Caco-2 (cell line): ENCODE measurements around the gene KCNK3. TPM values are rescaled to one million over a fixed set of nuclear protein-coding genes. Genes with fewer than 3 reads are reported as not detected.

ENCODE experiments used
- BruUV-seq: library from RNA; stranded (reverse); fragments of 400-500 nt; replicated peaks from 2 replicates; lab custom pipeline; 2021; lab: Mats Ljungman, UMichigan
- CTCF ChIA-PET: fragments of 300-600 bp; sonication (Branson Sonifier 250); formaldehyde crosslinking; loops from one replicate; lab custom pipeline; 2022; ENCODE audit warnings: antibody characterized with exemption; lab: Charles Lee
- POLR2A ChIA-PET: fragments of 300-600 bp; sonication (Branson Sonifier 250); formaldehyde crosslinking; loops from one replicate; lab custom pipeline; 2022; ENCODE audit warnings: antibody characterized with exemption; lab: Charles Lee
- DNase-seq, 2 experiments: peaks; one replicate each; pipeline versions ENCODE4 v3.0.0 to v3.0.0-alpha.2; 2020 to 2022
- H3K27me3 ChIP-seq: replicated peaks from 2 replicates; pipeline ENCODE4 v1.6.0; 2011; ENCODE audit warnings: low read length; ENCODE audit not compliant: control insufficient read depth, insufficient read depth
- H3K36me3 ChIP-seq: 2 replicates; pipeline ENCODE4 v1.5.1; 2011; ENCODE audit warnings: low read length; ENCODE audit not compliant: control insufficient read depth, insufficient read depth
- H3K4me1 ChIP-seq: fragments of 250-450 bp; sonication (Bioruptor Pico); 2 replicates; pipeline ENCODE4 v1.5.1; 2020; ENCODE audit warnings: mild to moderate bottlenecking
- H3K4me3 ChIP-seq: 2 replicates; pipeline ENCODE4 v1.5.1; 2011; ENCODE audit warnings: low read depth, mild to moderate bottlenecking, control low read depth, low read length
- H3K9me3 ChIP-seq: fragments of 250-450 bp; sonication (Bioruptor Pico); 2 replicates; pipeline ENCODE4 v1.5.1; 2020; ENCODE audit warnings: mild to moderate bottlenecking, moderate library complexity
- H3K27ac Mint-ChIP-seq: one replicate; pipeline ENCODE4 v1.8.0; 2022; ENCODE audit warnings: mixed read lengths; ENCODE audit not compliant: unreplicated experiment
- H3K27me3 Mint-ChIP-seq: one replicate; pipeline ENCODE4 v1.8.0; 2022; ENCODE audit warnings: mixed read lengths; ENCODE audit not compliant: insufficient read depth, unreplicated experiment
- H3K36me3 Mint-ChIP-seq: one replicate; pipeline ENCODE4 v1.8.0; 2022; ENCODE audit warnings: mild to moderate bottlenecking, mixed read lengths; ENCODE audit not compliant: insufficient read depth, unreplicated experiment
- H3K4me1 Mint-ChIP-seq: one replicate; pipeline ENCODE4 v1.8.0; 2022; ENCODE audit warnings: low read depth, mixed read lengths; ENCODE audit not compliant: unreplicated experiment
- H3K4me3 Mint-ChIP-seq: one replicate; pipeline ENCODE4 v1.8.0; 2022; ENCODE audit warnings: mild to moderate bottlenecking, moderate library complexity, mixed read lengths; ENCODE audit not compliant: unreplicated experiment
- H3K9me3 Mint-ChIP-seq: one replicate; pipeline ENCODE4 v1.8.0; 2022; ENCODE audit warnings: mixed read lengths; ENCODE audit not compliant: unreplicated experiment
- intact Hi-C: fragments of 100-400 bp; cut with micrococcal nuclease; formaldehyde crosslinking; loops from one replicate; pipeline ENCODE4 v1.10.0; 2022; ENCODE audit not compliant: unreplicated experiment
- total RNA-seq: library from RNA; stranded (reverse); gene quantifications from 2 replicates; pipeline ENCODE4 v1.2.3, GENCODE V29; 2022
- TF ChIP-seq, protein P1 (sequence below), 2 experiments: fragments of 200-600 bp in 1 of 2; IDR thresholded peaks; 1 replicate in 1 of 2; 2 replicates in 1 of 2; pipeline versions ENCODE4 v1.5.1 to v1.8.0; 2011 to 2022; ENCODE audit warnings: antibody characterized with exemption in 1 of 2, control low read depth in 1 of 2, inconsistent platforms in 1 of 2, low read depth in 1 of 2, low read length in 1 of 2, mild to moderate bottlenecking in 1 of 2, moderate library complexity in 1 of 2; ENCODE audit not compliant: insufficient read depth in 1 of 2, severe bottlenecking in 1 of 2, unreplicated experiment in 1 of 2

The KCNK3 gene
- total RNA-seq, 1 experiment from 2014 or later: 0.36 TPM

DNA sequence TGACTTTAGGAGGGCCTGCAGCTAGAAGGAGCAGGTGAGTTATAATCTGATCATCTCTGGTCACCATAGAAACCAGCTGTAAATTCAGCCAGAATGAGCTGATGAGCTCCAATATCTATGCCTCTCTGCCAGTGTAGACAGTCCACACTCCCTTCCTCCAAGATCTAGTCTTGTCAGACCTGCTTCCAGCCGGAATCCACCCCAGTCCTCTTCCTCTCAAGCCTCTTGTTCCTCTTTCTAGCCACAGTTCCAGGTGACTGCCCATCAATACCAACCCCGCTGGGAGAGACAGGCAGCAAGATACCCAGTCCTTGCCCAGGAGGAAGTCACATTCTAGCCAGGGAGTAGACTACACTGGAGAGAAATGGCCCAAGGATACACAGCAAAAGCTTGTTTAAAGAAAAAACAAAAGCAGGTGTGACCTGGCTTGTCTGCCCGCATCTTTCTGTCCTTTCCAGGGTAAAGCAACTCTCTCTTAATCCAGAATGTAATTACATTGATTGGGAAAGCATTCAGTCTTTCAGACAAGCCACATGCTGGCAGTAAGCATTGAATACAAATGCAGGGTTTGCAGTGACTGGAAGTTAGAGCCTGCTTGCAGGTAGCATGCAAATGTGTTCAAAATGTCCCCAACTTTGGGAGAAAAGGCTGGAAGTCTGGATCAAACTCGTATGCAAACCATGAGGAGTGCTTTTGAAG, 62.6 kb downstream of the KCNK3 start:
- Mint-ChIP-seq H3K4me3 (no peak overlapping the region), H3K9me3 (peaks cover 9% of the 10 kb centered on the region), H3K27me3 (no peaks in the 10 kb centered on the region), H3K27ac (peak overlapping the region; percentile 37), H3K36me3 (peaks cover 19% of the 10 kb centered on the region), H3K4me1 (peaks cover 27% of the 10 kb centered on the region)
- DNase-seq: no peak
- Histone ChIP-seq H3K27me3 (no peaks in the 10 kb centered on the region), H3K4me1 (peaks cover 58% of the 10 kb centered on the region), H3K9me3 (peaks cover 11% of the 10 kb centered on the region), H3K4me3 (no peak overlapping the region), H3K36me3 (no peaks in the 10 kb centered on the region)
- POLR2A ChIA-PET: no interaction called here
- BruUV-seq: no TSS peak
- intact Hi-C loops: no loop called here
- TF ChIP-seq, protein P1, sequence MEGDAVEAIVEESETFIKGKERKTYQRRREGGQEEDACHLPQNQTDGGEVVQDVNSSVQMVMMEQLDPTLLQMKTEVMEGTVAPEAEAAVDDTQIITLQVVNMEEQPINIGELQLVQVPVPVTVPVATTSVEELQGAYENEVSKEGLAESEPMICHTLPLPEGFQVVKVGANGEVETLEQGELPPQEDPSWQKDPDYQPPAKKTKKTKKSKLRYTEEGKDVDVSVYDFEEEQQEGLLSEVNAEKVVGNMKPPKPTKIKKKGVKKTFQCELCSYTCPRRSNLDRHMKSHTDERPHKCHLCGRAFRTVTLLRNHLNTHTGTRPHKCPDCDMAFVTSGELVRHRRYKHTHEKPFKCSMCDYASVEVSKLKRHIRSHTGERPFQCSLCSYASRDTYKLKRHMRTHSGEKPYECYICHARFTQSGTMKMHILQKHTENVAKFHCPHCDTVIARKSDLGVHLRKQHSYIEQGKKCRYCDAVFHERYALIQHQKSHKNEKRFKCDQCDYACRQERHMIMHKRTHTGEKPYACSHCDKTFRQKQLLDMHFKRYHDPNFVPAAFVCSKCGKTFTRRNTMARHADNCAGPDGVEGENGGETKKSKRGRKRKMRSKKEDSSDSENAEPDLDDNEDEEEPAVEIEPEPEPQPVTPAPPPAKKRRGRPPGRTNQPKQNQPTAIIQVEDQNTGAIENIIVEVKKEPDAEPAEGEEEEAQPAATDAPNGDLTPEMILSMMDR (IDR thresholded peaks at IDR 0.05; ENCODE audit: insufficient read depth in 1 of 2, low read depth in 1 of 2, low read length in 1 of 2, severe bottlenecking in 1 of 2, unreplicated experiment in 1 of 2): no peak
- CTCF ChIA-PET: no interaction called here

DNA sequence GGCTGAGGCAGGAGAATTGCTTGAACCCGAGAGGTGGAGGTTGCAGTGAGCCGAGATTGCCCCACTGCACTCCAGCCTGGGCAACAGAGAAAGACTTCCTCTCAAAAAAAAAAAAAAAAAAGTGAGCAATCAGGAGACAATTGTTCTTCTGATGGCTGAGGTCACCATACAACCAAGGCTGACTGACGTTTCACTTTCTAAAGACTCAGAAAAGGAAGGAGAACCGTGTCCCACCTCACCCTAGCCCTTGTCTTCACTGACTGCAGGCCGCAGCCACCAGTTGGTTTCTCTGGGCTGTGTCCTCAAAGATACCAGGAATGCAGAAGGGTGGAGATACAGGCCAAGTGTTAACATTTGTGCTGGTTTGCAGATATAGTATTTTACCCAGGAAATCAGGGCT, 63.8 kb downstream of the KCNK3 start:
- H3K4me1 Mint-ChIP-seq: peaks cover 15% of the 10 kb centered on the region
- POLR2A ChIA-PET: no interaction called here

DNA sequence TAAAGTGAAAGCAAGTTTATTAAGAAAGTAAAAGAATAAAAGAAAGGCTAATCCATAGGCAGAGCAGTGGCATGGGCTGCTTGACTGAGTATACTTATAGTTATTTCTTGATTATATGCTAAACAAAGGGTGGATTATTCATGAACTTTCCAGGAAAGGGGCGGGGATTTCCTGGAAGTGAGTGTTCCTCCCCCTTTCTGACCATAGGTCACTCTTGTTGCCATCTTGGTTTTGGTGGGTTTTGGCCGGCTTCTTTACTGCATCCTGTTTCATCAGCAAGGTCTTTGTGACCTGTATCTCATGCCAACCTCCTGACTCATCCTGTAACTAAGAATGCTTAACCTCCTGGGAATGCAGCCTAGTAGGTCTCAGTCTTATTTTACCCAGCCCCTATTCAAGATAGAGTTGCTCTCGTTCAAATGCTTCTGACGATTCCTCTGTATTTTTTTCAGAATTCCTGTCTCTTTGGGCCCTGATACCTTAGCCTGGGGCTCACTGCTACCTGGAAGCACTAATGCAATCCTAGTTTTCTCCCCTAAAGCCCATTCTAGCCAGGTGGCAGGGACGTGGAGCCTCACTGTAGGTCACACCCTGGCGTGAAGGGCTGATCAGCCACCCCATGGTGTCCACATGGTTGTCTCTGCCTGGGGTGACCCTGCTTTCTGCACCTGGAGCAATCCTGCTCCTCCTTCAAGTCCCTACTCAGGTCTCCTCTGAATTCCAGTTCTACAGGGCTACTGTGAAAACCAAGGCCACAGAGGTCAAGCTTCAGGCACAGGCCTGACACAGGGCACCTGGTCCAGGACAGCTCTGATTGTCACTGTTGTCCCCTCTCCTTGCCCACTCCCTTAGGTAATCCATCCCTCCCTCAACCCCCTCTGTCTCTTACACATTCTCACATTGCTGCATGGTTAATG, 65.6 kb downstream of the KCNK3 start:
- peak; percentile 89 to 94 for DNase-seq
- ChIA-PET CTCF (no interaction called here), POLR2A (no interaction called here)
- H3K4me3 Mint-ChIP-seq: peak overlapping the region; percentile 63
- Histone ChIP-seq H3K36me3 (no peaks in the 10 kb centered on the region), H3K9me3 (no peaks in the 10 kb centered on the region), H3K4me3 (no peak overlapping the region), H3K27me3 (no peaks in the 10 kb centered on the region), H3K4me1 (peaks cover 62% of the 10 kb centered on the region)
- BruUV-seq: TSS peak; percentile 93
- TF ChIP-seq, protein P1 (IDR thresholded peaks at IDR 0.05; ENCODE audit: insufficient read depth in 1 of 2, low read depth in 1 of 2, low read length in 1 of 2, severe bottlenecking in 1 of 2, unreplicated experiment in 1 of 2): no peak
- H3K27ac Mint-ChIP-seq: peak overlapping the region; percentile 100
- H3K9me3 Mint-ChIP-seq: no peaks in the 10 kb centered on the region
- H3K27me3 Mint-ChIP-seq: no peaks in the 10 kb centered on the region
- peaks cover 19% of the 10 kb centered on the region for H3K36me3 Mint-ChIP-seq
- peaks cover 17% of the 10 kb centered on the region for H3K4me1 Mint-ChIP-seq
- intact Hi-C loops: loop anchor here (1.0 kb wide), 2 partner anchors 8 to 27 kb away; no protein-coding TSS in a partner anchor

More for the DNA sequence above, 63.8 kb downstream of the KCNK3 start:
- Mint-ChIP-seq H3K9me3 (peaks cover 4% of the 10 kb centered on the region), H3K36me3 (peaks cover 19% of the 10 kb centered on the region), H3K27ac (no peak overlapping the region), H3K4me3 (no peak overlapping the region), H3K27me3 (no peaks in the 10 kb centered on the region)
- no TSS peak for BruUV-seq
- H3K9me3 ChIP-seq: peaks cover 10% of the 10 kb centered on the region
- TF ChIP-seq, protein P1 (IDR thresholded peaks at IDR 0.05; ENCODE audit: insufficient read depth in 1 of 2, low read depth in 1 of 2, low read length in 1 of 2, severe bottlenecking in 1 of 2, unreplicated experiment in 1 of 2): no peak
- no peak for DNase-seq
- intact Hi-C loops: no loop called here
- no peak overlapping the region for H3K4me3 ChIP-seq
- peaks cover 58% of the 10 kb centered on the region for H3K4me1 ChIP-seq
- no peaks in the 10 kb centered on the region for H3K36me3 ChIP-seq
- CTCF ChIA-PET: interaction anchor here (0.7 kb wide), 1 partner anchor 914 kb away, joined by 3 read pairs; no protein-coding TSS in a partner anchor
- no peaks in the 10 kb centered on the region for H3K27me3 ChIP-seq
